MM.1S (cell line): ENCODE results near the gene CHMP1A.

ENCODE experiments used
- CTCF ChIP-seq: fragments of 300-600 bp; sonication (generic); IDR thresholded peaks from 2 replicates; pipeline ENCODE4 v1.5.1; 2016; ENCODE audit warnings: antibody characterized with exemption, low read length, mixed read lengths
- EZH2 ChIP-seq: fragments of 300-600 bp; sonication (generic); optimal IDR thresholded peaks from 2 replicates; pipeline ENCODE3; 2017; ENCODE audit warnings: low read depth, mild to moderate bottlenecking, antibody characterized with exemption, low read length, mixed read lengths
- EZH2phosphoT487 ChIP-seq: fragments of 300-600 bp; sonication (generic); IDR thresholded peaks from 2 replicates; pipeline ENCODE4 v1.6.1; 2018; ENCODE audit warnings: antibody characterized with exemption, low read length

- TF ChIP-seq EZH2 (no peak), EZH2phosphoT487 (no peak), CTCF (peak; percentile 53)
Observed at GRCh38 chr16:89700100-89700648, 42.7 kb upstream of the CHMP1A start.
